HEK293T (cell line): ENCODE data around the gene FOXA3.

Source experiments
- ARNT ChIP-seq: fragments of 450-650 bp; IDR thresholded peaks from 2 replicates; pipeline ENCODE4 v1.6.1; 2017; ENCODE audit warnings: mild to moderate bottlenecking
- ELF4 ChIP-seq: fragments of 450-650 bp; IDR thresholded peaks from 2 replicates; pipeline ENCODE4 v1.6.1; 2017; ENCODE audit warnings: antibody characterized with exemption
- FOXA1 ChIP-seq: fragments of 450-650 bp; IDR thresholded peaks from 2 replicates; pipeline ENCODE4 v1.6.1; 2016; ENCODE audit warnings: mild to moderate bottlenecking
- FOXK2 ChIP-seq: fragments of 450-650 bp; IDR thresholded peaks from 2 replicates; pipeline ENCODE4 v1.6.1; 2016; ENCODE audit warnings: mild to moderate bottlenecking
- HDGF ChIP-seq: fragments of 450-650 bp; IDR thresholded peaks from 2 replicates; pipeline ENCODE4 v1.6.1; 2017; ENCODE audit warnings: antibody characterized with exemption, borderline replicate concordance
- LEF1 ChIP-seq: fragments of 450-650 bp; IDR thresholded peaks from 2 replicates; pipeline ENCODE4 v1.6.1; 2017; ENCODE audit warnings: mild to moderate bottlenecking, borderline replicate concordance
- NFRKB ChIP-seq: fragments of 450-650 bp; IDR thresholded peaks from 2 replicates; pipeline ENCODE4 v1.6.1; 2016; ENCODE audit warnings: mild to moderate bottlenecking, moderate library complexity
- SUZ12 ChIP-seq: fragments of 450-650 bp; IDR thresholded peaks from 2 replicates; pipeline ENCODE4 v1.6.1; 2016; ENCODE audit warnings: mild to moderate bottlenecking
- TARDBP ChIP-seq: fragments of 450-650 bp; IDR thresholded peaks from 2 replicates; pipeline ENCODE4 v1.6.1; 2016
- ZNF384 ChIP-seq: fragments of 450-650 bp; IDR thresholded peaks from 2 replicates; pipeline ENCODE4 v1.6.1; 2016
- TF ChIP-seq, protein P1 (sequence below): fragments of 450-650 bp; IDR thresholded peaks from 2 replicates; pipeline ENCODE4 v1.6.1; 2016

DNA sequence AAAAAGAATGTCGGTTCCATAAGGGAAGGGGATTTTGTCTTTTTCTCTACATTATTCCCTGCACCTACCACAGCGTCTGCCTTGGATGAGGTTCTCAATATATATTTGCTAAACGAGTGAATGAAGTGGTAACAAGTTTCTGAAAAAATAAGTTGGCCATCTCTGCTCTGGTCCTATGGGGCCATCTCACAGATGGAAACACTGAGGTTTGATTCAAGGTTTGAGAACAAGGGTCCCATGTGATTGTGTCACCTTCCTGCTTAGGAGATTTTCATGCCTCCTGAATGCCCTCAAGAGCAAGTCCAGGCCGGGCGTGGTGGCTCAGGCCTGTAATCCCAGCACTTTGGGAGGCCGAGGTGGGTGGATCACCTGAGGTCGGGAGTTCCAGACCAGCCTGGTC, 35.1 kb downstream of the FOXA3 start:
- TF ChIP-seq FOXA1 (no peak), TARDBP (no peak), SUZ12 (no peak), ELF4 (no peak), ARNT (no peak), NFRKB (no peak), HDGF (no peak), ZNF384 (no peak), FOXK2 (no peak), LEF1 (no peak)
- TF ChIP-seq, protein P1, sequence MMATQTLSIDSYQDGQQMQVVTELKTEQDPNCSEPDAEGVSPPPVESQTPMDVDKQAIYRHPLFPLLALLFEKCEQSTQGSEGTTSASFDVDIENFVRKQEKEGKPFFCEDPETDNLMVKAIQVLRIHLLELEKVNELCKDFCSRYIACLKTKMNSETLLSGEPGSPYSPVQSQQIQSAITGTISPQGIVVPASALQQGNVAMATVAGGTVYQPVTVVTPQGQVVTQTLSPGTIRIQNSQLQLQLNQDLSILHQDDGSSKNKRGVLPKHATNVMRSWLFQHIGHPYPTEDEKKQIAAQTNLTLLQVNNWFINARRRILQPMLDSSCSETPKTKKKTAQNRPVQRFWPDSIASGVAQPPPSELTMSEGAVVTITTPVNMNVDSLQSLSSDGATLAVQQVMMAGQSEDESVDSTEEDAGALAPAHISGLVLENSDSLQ: no peak
